DMS53 (cell line): Measurements from ENCODE around the gene MEGF6.

Experiments used
- DNase-seq: peaks from one replicate; lab custom pipeline; 2025; lab: John Stamatoyannopoulos, UW

The MEGF6 gene

DNA sequence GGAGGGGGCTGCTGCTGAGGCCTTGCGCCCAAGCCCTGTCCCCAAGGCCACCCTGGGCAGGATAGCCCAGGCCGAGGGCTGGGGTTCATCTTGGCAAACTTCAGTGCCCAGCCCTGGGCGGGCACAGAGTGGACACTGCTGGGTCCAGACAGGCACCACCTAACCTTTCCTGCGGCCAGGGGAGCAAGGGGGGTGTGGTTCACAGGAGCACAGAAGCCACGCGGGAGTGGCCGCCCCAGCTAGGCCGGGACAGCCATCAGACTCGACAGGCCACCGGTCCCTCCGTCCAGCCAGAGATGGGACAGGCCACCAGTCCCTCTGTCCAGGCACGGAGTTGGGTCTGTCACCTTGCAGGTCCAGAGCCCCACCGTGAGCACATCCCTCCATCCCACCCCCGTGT is 127.9 kb downstream of the MEGF6 start:
- DNase-seq = no peak

DNA sequence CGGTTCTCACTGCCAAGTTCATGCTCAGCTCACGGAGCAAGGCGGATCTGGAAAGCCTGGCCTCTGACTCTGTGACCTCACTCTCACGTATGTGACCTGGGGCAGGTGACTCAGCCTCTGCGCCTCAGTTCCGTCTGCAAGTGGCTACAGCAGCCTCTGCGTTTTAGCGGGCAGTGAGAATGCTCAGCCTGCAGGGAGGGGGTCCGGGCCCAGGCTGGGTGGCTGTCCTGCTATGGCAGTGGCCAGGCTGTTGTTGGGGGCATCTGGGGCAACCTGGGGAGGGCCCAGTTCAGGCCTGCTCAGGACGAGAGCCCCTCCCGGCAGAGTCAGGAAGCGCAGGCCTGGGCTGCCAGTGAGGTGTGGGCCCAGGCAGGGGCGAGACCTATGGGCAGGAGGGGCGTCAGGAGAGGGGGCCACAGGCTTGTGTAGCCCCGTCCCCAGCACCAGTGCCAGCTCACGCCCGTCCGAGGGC is 128.9 kb downstream of the MEGF6 start:
- DNase-seq = peak; percentile 92

DNA sequence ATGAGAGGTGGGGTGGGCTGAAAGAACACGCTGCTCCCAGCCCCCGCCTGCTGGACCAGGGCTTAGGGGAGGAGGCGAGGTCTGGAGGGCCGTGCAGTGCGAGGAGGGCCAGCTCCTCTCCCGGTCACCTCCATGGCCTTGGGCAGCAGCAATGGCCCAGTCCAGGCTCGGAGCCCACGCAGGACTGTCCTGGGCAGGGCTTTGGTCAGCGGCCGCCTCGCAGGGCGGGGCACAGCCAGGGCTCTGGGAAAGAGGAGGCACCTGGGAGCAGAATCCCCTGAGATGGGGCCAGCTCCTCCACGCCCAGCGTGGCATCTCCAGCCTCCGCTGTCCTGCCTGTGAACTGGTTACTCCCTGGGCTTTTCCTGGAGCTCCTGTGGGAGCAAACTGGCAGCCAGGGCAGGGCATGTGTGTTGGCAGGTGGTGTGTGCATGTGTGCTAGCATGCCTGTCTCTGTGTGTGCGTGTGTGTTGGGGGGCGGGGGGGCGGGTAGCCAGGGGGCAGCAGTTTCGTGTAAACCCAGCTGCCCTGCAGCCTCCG is 129.4 kb downstream of the MEGF6 start:
- no peak for DNase-seq

DNA sequence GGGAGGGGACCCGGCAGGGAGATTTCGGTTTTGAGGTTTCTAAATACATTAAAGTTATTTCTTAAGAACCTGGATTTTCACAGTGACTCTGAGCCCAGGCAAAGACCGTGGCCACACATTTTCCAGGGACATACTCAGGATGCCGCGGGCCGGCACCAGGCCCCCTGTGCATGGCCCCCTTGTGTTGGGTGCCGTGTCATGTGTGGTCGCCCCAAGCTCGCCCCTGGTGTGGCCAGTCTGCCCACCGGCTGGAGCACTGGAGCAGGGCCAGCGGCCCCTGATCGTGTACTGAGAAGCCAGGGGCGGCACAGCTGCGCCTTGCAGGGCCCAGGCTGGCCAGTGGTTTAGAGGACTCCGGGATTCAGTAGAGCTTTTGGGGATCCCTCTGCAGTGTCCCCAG is 130.3 kb downstream of the MEGF6 start:
- DNase-seq = no peak

DNA sequence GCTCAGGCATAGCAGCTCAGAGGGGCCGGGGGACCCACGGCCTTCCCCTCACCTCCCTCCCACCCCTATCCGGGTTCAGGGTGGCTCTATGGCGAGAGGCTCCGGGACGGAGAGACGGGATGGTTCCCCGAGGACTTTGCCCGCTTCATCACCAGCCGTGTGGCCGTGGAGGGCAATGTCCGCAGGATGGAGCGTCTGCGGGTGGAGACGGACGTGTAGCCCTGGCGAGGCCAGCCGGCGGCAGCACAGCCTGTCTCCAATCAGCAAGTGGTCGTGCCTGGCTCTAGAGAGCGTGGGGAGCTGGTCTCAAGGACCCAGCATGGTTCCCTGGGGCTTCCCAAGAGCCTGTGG is 131.0 kb downstream of the MEGF6 start:
- no peak for DNase-seq

DNA sequence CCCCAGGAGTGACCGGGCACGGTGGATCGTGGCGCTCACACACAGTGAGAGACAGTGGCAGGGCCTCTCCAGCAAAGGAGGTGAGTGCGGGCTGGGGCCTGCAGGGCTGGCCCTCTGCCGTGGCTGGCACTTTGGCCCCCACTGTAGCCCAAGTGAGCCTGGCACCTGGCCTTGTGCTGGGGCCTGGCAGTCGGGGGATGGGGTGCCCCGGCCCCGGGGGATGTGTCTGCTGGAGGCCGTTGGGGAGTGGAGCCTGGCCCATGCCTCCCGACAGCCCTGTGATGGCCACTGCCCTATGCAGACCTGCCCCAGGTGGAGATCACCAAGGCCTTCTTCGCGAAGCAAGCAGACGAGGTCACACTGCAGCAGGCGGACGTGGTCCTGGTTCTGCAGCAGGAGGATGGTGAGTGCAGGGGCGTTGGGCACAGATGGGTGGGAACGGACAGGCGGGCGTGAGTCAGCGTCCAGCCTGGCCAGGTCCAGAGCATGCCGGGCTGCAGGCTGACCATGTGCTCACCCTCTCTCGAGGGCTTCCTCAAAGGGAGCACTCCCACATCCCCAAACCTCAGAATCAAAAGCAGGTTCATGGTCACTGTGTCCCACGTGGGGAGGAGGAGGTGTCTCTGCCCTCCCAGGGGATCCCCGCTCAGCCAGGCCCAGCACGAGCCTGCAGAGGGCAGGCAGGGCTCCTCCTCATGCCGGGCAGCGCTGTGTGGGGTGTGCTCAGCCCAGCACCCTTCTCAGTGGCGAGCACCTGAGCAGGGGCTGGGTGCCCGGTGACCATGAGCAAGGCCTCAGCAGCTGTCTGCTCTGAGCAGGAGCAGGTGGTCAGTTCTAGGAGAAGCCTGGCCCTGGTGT is 131.6 kb downstream of the MEGF6 start:
- no peak for DNase-seq

DNA sequence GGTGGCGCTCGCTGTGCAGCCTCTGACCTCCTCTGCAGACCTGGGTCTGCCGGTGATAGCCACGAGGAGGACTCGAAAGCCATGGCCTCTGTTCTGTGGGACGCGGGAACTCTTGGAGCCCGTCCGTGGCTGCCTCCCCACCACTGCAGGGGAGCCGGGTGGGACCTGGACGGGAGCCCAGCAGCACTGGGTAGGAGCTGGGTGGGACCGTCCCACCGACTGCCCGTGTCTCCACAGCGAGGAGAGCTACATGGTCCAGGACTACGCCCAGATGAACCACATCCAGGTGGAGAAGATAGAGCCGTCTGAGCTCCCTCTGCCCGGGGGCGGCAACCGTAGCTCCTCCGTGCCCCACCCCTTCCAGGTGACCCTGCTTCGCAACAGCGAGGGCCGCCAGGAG is 133.1 kb downstream of the MEGF6 start:
- DNase-seq = no peak

DNA sequence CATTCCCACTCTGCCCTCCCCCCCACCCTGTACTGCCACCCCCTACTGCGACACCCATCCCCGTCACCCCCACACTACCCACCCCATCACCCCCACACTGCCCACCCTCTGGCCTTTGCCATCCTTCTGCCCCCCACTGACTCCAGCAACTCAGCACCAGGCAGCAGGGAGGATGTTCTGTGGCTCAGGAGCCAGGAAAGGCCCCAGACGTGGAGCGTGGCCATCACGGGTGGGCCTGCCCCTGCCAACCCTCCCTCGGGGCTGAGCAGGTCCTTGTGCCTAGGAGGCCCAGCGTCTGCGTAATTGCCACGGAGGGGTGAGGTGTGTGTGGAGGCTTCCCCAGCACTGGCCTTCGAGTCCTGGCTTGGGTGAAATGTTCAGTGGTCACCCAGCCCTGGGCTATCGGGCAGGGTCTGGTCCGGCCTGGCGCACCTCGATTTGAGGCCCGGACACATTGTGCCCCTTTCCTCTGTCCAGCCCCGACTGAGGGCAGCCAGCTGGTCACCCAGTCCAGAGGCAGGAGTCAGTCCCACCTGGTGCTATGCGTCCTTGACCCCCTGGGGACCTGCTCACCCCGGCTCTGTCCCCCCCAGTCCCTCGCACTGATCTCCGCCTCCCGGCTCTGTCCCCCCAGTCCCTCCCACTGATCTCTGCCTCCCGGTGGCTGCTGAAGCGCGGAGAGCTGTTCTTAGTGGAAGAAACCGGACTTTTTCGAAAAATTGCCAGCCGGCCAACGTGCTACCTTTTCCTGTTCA is 133.9 kb downstream of the MEGF6 start:
- peak; percentile 50 for DNase-seq

DNA sequence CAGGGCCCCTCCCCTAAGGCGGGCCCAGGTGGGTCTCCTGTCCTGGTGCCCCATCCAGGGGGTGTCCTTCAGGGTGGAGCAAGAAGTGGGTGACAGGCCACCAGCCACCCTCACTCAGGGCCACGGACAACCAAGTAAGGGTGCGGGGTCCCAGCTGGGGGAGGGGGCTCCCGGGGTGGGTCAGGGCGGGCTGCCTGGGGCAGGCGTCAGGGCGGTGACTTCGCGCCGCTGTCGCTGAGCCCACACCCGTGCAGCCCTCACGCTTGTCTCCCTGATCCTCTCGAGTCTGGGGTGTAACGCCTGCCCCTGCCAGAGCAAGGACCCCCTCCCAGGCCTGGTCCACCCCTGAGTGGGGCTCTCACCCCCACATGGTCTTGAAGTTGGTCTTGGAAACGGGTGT is 134.6 kb downstream of the MEGF6 start:
- DNase-seq = no peak

DNA sequence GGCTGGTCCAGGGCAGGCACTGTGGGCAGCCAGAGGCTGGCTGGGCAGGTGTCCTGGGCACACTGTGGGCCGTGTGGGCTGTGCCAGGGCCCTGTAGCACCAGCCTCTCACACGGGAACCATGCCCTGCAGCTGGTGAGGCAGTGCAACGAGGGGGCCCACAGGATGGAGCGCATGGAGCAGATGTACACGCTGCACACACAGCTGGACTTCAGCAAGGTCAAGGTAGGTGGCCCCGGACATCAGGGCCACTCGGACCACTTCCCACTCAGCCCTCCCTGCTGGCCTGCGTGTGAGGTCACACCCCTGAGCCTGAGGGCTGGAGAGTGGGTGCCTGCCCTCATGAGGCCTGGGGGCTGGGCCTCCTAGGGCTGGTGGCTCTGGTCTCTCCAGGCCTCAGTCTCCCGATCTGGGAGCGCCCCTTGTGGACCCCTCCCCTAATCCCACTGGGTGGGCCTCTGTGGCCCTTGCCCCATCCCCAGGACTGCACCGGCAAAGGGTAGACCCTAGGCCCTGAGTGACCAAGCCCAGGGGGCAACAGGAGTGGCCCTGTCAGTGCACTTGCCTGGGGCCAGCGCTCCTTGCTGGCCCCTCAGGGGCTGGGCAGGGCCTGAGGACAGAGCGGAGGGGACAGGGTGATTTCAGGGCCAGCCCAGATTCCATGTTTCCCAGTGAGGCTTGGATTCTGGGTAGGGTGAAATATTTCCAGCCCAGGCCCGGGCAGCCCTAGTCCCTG is 135.3 kb downstream of the MEGF6 start:
- no peak for DNase-seq

DNA sequence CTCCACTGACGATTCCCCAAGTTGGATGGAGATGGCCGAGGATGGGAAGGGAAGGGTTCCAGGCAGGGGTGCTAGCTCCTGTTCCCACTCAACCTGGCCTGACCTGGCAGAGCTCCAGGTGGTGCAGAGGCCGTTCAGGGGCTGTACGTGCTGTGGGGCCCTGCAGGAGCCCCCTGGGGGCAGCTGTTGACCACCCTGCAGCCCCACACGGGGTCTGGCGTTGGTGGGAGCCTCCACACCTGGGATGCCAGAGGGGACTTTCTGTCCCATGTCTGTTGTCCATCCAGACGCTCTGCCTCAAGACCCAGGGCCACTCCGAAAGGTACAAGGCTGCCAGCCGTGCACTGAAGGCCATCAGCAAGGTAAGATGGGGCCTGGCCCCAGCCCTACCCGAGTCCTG is 136.9 kb downstream of the MEGF6 start:
- no peak for DNase-seq

DNA sequence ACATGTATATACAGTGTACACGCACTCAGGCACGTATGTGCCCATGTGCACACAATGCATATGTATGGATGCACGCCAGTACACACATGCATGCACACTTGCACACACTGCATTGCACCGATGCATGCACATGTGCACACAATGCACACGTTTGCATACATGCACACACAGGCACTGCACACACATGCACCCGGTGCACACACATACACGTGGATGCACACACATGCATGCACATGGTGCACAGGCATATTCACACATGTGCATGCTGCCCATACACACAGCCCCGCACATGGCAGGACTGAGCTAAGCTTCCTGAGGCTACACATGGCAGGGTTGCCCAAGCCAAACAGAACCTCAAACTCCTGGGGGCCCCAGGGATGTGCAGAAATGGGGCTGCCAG is 137.3 kb downstream of the MEGF6 start:
- no peak for DNase-seq

DNA sequence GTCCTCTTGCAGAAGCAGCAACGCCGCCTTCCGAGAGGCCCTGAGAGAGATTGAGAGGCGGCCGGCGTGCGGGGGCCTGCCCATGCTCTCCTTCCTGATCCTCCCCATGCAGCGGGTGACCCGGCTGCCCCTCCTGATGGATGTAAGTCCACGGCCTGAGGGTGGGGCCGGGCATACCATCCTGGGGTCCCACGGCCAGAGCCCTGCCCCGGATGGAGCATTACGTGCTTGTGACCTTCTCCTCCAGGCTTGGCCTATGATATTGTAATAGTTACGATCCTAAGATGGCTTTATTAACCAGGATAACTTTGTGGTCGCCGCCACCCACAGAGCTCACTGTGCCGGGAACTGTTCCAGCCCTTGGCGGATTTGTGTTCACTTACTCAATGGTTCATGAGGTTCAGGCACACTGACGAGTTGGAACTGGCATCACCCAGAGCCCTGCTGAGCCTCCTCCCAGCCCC is 137.9 kb downstream of the MEGF6 start:
- no peak for DNase-seq

DNA sequence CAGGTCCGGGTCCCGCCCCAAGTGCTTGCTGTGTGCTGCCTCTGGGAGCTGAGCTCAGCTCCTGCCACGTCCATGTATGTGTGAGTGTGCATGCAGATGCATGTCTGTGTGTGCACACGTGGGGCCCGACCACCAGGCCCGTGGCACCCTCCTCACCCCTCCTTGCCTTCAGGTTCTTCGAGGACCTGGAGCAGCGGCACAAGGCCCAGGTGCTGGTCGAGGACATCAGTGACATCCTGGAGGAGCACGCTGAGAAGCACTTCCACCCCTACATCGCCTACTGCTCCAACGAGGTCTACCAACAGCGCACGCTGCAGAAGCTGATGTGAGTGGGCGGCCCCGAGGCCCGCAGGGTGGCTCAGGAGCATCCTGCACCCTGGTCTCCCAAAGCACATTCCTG is 138.4 kb downstream of the MEGF6 start:
- no peak for DNase-seq

DNA sequence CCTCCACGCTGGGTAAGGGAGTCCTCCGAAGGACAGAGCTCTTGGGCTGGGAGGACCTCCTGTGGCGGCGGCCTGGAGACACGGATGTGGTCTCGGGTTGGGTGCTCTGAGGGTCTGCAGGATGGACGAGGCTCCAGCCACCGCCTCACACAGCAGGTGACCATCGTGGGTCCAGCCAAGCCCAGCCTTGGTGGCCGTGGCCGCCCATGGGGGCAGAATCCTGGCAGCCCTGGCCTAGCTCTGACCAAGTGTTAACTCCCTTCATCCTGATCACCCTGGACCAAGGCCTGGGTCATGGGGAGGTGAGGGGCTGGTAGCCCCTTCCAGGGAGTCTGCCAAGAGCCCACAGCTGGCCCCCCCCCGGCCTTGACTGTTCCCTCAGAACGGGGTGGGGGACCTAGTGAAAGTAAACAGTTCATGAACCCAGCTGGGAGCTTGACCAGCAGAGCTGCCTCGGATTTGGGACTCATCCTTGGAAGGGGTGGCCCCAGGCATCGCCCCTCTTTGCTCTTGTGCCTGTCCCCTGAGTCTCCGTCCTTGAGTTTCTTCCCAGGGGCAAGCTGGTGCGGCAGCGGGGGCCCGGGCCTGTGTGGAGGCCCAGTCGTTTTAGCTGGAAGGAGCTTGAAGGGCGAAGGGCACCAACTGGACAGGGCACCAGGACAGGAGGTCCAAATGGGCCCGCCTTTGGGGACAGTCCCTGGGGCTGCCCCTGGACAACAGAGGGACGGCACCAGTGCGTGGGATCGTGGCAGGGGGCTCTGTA is 139.0 kb downstream of the MEGF6 start:
- DNase-seq = no peak

DNA sequence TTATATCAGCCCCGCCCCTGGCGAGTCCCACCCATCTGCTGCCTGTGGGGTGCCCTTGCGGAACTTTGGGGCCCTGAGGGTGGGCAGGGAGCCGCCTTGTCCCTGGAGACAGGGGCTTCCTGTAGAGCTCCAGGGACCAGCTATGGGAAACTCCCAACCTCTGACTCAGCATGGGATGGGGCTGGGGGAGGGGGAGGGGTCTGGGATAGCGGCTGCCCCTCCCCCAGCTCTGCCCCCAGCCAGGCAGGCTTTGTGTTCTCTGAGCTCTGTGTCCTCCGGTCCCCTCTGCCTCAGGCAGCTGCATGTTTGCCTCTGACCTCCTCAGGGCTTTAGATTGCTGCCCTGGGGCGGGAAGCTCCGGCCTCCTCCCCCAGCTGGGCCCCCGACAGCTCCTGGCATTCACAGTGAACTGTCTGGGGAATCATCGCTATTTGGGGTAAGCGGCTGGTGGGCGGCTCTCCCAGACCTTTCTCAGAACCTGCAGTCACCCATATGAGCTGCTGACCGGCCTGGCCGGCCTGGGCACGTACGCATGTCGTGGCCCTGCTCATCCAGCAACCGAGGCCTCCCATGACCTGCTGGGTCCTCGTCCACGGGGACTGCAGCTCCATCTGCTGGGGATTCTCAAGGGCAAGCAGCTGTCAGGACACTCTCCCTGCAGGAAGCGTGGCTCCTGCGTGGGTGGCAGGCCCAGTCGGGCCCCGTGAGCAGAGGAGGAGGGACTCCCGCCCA is 139.8 kb downstream of the MEGF6 start:
- peak; percentile 22 for DNase-seq

DNA sequence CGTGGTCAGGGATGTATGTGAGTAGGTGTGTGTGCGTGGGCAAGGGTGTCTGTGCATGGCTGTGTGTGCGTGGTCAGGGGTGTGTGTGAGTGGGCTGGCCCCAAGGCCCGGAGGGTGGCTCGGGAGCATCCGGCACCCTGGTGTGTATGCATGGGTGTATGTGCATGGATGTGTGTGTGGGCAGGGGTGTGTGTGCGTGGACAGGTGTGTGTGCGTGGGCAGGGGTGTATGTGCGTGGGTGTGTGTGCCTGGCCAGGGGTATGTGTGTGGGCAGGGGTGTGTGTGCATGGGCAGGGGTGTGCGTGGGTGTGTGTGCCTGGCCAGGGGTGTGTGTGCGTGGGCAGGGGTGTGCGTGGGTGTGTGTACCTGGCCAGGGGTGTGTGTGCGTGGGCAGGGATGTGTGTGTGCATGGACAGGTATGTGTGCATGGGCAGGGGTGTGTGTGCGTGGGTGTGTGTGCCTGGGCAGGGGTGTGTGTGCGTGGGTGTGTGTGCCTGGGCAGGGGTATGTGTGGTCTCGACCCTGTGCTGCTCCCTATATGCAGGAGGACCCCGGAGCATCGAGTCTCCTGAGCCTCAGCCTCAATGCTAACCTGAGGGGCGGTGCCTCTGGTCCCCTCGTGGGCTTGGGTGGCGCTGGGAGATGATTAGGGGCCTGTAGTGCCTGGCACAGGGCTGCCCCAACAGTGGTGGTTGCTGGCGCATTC is 140.5 kb downstream of the MEGF6 start:
- no peak for DNase-seq

DNA sequence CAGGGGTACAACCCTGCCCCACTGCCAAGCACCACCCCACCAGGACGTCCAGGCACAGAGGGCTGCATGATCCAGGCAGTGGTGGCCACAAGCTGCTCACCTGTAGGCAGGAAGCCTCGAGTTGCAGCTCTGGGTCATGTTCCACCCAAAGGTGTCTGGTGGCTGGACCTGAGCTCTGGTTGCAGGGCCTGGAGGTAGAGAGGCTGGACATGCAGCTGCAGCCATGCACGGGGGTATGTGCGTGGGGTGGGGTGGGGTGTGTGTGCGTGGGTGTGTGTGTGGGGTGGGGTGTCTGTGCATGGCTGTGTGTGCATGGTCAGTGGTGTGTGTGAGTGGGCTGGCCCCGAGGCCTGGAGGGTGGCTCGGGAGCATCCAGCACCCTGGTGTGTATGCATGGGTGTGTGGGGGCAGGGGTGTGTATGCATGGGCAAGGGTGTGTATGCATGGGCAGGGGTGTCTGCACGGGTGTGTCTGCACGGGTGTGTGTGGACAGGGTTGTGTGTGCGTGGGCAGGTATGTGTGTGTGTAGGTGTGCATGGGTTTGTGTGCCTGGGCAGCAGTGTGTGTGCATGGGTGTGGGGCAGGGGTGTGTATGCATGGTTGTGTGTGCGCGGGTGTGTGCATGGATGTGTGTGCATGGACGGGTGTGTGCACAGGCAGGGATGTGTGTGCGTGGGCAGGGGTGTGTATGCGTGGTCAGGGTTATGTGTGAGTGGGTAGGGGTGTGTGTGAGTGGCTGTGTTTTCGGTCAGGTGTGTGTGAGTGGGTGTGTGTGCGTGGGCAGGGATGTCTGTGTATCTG is 141.3 kb downstream of the MEGF6 start:
- DNase-seq = no peak

DNA sequence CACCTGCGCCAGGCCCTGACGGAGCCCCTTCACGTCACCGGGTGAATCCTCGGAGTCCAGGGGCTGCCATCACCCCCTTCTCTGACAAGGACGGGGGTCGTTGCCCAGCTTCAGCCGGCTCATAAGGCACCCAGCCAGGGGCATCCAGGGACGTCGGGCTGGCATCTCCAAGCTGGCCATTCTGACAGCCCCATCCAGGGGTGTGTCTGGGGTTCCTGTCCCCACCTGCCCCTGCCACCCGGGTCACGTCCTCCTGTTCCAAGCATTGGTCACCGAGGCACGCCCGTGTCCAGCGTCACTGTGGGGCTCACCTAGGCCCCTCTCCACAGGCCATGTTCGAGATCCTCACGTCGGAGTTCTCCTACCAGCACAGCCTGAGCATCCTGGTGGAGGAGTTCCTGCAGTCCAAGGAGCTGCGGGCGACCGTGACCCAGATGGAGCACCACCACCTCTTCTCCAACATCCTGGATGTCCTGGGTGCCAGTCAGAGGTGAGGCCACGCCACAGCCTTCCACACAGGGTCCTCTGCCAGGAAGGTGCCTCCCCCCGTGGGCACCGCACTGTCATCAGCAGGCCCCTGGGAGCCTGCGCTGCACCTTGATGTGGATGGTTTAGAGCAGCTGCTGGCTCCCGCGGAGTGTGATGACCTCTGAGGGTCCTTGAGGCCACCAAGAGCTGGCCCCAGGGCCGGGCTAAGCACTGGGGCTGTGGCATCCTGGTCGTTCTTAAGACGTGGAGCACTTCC is 142.0 kb downstream of the MEGF6 start:
- no peak for DNase-seq
